ENCODE data around the gene PUDP.
"Not testable (repeated sequence)": the region's sequence is repeated elsewhere in the genome, so short reads cannot be mapped to it uniquely, and the experiment has no call there.

Gene PUDP

DNA sequence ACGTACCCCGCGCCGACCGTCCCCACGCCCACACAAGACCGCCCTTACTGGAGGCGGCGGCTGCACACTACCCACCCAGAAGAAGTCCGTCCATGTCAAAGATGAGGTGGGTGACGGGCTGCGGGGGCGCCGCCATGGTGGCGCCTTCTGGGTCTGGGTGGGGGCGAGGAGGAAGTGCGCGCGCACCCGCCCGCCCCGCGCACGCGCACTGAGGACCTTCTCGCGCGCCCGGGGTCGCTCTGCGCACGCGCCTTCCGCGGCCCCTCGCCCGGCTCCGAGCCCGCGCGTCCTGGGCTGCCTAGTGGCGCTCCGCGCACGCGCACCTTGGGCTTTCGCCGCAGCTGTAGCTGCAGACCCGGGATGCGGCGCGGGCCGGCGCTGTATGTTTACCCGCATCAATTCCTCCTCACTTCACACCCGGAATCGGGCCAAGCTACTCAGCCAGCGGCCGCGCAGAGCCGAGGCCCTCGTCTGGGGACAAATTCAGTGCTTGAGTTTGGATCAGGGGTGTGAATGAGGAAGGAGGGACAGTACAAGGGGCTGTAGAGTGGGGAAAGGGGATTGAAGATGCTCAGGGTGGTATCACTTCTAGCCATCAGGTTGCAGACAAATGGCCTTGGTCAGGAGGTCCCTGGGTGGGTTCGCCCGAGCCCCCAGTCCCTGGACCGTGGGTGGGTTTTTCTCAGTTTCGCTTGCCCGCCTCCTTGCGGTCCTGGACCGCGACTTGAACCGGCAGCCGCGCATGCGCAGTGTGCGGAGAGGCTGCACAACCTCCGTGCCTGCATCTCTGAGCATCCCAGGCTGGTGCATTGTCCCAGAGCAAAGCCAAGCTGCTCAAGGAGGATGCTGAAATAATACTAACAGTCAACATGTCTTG is at the start of gene PUDP:
PUDP (minus strand) TSS at position 176 of the 877 bp plus-strand sequence; CDS start at position 136, 40 bp downstream.
- no peak for TF ChIP-seq JUND (IDR thresholded peaks at IDR 0.05; ENCODE audit: low read depth)
- DNase-seq (ENCODE audit: low read depth in 1 of 2, low spot score in 1 of 2) = peak; percentile 65 to 87
- in situ Hi-C loops (cut with HindIII; ENCODE audit: low pct_unique_long_range_greater_than_20kb, low sequenced_read_pairs) = no loop called here

DNA sequence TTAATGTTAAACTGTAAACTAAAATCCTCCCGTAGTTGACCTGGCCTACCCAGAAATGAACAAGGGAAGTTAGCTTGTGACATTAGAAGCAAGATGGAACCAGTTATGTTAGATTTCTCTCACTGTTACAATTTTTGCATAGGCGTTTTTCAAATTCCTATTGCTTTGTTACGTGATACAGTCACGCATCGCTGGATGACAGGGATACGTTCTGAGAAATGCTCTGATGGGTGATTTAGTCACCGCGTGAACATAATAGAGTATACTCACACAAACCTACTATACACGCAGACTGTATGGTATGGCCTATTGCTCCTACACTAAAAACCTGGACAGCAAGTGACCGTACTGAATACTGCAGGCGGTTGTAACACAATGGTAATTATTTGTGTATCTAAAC is 46.7 kb upstream of the PUDP start:
- no peak for TF ChIP-seq JUND (IDR thresholded peaks at IDR 0.05; ENCODE audit: low read depth)
- no peak for DNase-seq (ENCODE audit: low read depth in 1 of 2, low spot score in 1 of 2)
- in situ Hi-C loops (cut with HindIII; ENCODE audit: low pct_unique_long_range_greater_than_20kb, low sequenced_read_pairs) = no loop called here

DNA sequence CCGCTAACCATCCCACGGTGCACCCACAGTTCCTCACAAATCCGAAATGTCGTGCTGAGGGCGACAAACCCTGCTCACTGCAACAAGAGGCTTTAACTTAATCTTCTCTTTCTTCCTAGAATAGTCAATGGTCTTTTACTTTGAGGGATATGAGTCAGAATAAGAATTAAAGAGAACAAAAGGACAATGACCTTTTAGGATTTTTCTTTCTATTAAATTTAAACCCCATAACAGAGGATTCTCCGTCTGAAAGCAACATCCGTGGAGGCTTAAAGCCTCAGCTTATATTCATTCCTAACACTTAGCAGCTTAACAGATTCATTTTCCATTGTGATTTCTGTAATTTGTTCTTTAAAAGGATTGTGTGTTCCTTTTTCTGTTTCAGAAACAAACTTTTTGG is 44.9 kb upstream of the PUDP start:
- no peak for DNase-seq (ENCODE audit: low read depth in 1 of 2, low spot score in 1 of 2)
- no peak for TF ChIP-seq JUND (IDR thresholded peaks at IDR 0.05; ENCODE audit: low read depth)
- in situ Hi-C loops (cut with HindIII; ENCODE audit: low pct_unique_long_range_greater_than_20kb, low sequenced_read_pairs) = no loop called here

DNA sequence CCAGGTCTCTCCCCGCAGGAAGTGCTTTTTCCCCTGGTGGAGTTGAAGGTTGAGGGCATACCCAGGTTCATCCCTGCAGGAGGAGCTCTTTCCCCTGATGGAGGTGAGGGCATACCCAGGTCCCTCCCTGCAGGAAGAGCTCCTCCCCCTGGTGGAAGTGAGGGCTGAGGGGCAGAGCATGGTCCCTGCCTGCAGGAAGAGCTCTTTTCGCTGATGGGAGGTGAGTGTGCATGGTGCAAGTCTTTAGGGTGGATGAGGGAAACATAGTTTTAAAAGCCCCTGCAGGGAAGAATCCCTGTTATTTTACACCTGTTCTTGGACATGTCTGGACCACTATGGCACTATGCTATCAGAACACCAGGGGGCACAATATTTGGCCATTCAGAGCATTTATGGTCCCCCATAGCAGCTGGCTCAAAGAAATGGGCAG is 43.7 kb upstream of the PUDP start:
- TF ChIP-seq JUND (IDR thresholded peaks at IDR 0.05; ENCODE audit: low read depth) = no peak
- in situ Hi-C loops (cut with HindIII; ENCODE audit: low pct_unique_long_range_greater_than_20kb, low sequenced_read_pairs) = no loop called here

DNA sequence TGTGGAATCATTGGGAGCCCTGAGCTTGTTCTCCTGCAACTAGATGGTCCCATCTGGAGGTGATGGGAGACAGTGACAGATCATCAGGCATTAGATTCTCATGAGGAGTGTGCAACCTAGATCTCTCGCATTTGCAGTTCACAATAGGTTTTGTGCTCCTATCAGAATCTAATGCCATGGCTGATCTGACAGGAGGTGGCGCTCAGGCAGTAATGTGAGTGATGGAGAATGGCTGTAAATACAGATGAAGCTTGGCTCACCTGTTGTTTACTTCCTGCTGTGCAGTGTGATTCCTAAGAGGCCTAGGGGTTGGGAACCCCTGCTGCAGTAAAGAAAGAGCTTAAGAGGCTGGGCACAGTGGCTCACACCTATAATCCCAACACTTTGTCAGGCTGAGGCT is 42.2 kb upstream of the PUDP start:
- DNase-seq (ENCODE audit: low read depth in 1 of 2, low spot score in 1 of 2) = peak in 1 of 2 experiments; percentile 37
- TF ChIP-seq JUND (IDR thresholded peaks at IDR 0.05; ENCODE audit: low read depth) = no peak

More for the DNA sequence above, 43.7 kb upstream of the PUDP start:
- DNase-seq (ENCODE audit: low read depth in 1 of 2, low spot score in 1 of 2) = peak in 1 of 2 experiments; percentile 21

DNA sequence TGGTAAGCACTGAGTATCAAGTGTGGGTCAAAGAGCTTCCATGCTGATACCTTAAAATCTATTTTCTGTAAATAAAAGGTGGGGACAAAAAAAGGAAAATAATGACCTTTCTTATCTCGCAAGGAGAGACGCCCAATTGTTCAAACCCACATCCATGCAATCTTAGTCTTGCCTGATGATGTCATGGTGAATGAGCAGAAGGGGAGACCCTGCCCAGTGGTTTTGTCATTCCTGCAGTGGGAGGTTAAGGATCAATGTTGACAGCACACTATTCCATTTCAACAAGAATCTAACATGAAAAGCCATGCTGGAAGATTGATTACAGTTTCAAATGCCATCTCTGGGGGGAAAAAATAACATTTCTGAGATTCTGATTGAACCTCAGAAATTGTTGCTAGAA is 40.7 kb upstream of the PUDP start:
- no peak for TF ChIP-seq JUND (IDR thresholded peaks at IDR 0.05; ENCODE audit: low read depth)
- in situ Hi-C loops (cut with HindIII; ENCODE audit: low pct_unique_long_range_greater_than_20kb, low sequenced_read_pairs) = no loop called here
- DNase-seq (ENCODE audit: low read depth in 1 of 2, low spot score in 1 of 2) = no peak

More for the DNA sequence above, 42.2 kb upstream of the PUDP start:
- in situ Hi-C loops (cut with HindIII; ENCODE audit: low pct_unique_long_range_greater_than_20kb, low sequenced_read_pairs) = no loop called here

DNA sequence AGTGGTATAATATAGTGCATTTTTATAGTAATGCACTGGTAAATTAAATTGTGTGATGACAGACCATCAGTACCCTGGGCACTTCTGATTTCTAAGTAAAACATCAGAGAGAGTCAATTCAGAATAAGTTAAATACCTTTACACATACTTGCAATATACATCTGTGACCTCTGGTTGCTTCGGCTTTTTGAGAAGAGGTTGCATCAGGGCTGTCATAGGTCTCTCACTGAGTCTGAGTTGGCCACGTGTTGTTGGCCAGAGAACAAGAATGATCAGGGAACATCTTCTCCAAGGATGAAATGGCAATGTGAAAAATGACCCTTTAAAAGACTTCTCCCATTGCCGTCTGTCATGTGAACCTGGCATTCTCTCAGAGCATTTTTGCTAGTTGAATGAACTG is 36.9 kb upstream of the PUDP start:
- no peak for DNase-seq (ENCODE audit: low read depth in 1 of 2, low spot score in 1 of 2)
- no peak for TF ChIP-seq JUND (IDR thresholded peaks at IDR 0.05; ENCODE audit: low read depth)
- in situ Hi-C loops (cut with HindIII; ENCODE audit: low pct_unique_long_range_greater_than_20kb, low sequenced_read_pairs) = no loop called here

DNA sequence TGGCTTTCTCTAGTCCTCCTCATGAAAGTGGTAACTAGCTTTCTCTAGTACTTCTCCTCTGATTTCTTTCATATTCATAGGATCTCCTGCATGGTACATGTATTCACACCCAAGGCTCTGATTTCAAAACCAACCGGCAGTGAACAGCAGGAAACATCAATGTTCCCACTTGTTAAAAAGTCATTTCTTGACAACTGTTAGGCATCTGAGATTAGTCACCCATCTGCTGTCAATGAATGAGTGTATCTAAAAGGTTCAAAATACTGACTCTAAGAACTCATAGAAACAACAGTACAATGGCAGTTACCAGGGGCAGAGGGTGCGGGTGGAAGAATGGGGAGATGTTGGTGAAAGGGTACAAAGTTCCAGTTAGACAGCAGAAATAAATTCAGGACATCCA is 31.5 kb upstream of the PUDP start:
- DNase-seq (ENCODE audit: low read depth in 1 of 2, low spot score in 1 of 2) = no peak
- in situ Hi-C loops (cut with HindIII; ENCODE audit: low pct_unique_long_range_greater_than_20kb, low sequenced_read_pairs) = no loop called here
- no peak for TF ChIP-seq JUND (IDR thresholded peaks at IDR 0.05; ENCODE audit: low read depth)

DNA sequence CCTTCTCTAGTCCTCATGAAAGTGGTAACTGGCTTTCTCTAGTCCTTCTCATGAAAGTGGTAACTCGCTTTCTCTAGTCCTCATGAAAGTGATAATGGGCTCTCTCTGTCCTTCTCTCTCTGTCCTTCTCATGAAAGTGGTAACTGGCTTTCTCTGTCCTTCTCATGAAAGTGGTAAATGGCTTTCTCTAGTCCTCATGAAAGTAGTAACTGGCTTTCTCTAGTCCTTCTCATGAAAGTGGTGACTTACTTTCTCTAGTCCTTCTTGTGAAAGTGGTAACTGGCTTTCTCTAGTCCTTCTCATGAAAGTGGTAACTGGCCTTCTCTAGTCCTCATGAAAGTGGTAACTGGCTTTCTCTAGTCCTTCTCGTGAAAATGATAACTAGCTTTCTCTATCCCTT is 30.9 kb upstream of the PUDP start:
- in situ Hi-C loops (cut with HindIII; ENCODE audit: low pct_unique_long_range_greater_than_20kb, low sequenced_read_pairs); DNase-seq (ENCODE audit: low read depth in 1 of 2, low spot score in 1 of 2): not testable (repeated sequence)

DNA sequence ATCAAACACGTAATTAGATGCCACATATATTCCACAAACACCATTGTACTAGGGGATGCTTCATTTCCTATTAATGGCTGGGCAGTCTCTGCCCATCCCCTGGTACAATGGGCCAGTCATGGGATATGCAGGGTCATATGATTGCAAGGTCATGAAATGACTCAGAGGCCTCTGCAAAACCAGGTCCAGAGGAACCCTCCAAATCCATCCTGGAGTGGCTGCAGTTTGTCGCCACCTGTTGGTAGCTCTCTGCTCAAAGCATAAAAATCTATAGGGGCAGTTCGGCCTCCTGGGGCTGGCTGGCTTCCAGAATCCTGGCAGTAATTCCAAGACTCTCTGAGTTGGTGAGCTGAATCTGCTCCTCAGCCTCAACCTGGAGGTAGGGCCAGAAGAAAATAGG is 22.9 kb upstream of the PUDP start:
- peak in 1 of 2 experiments; percentile 54 for DNase-seq (ENCODE audit: low read depth in 1 of 2, low spot score in 1 of 2)
- no peak for TF ChIP-seq JUND (IDR thresholded peaks at IDR 0.05; ENCODE audit: low read depth)
- in situ Hi-C loops (cut with HindIII; ENCODE audit: low pct_unique_long_range_greater_than_20kb, low sequenced_read_pairs) = no loop called here

DNA sequence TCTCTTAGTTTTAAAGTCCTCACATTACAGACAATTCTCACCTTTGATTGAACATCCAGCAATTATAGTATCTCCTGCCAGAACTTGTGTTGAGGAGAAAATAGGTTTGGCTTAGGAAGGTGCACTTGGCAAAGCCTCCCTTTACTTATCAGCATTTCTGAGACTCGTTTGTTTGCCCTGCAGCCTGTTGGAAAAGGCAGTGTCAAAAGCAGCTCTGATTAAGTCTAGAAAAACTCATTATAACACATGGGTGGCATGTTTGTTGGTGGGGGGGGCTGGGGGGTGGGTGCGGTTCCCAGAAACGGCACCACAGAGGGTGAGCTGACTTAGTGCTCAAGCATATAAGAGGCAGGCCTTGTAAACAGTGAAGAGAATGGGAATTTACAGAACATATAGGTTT is 21.7 kb upstream of the PUDP start:
- in situ Hi-C loops (cut with HindIII; ENCODE audit: low pct_unique_long_range_greater_than_20kb, low sequenced_read_pairs) = no loop called here
- no peak for DNase-seq (ENCODE audit: low read depth in 1 of 2, low spot score in 1 of 2)
- no peak for TF ChIP-seq JUND (IDR thresholded peaks at IDR 0.05; ENCODE audit: low read depth)

DNA sequence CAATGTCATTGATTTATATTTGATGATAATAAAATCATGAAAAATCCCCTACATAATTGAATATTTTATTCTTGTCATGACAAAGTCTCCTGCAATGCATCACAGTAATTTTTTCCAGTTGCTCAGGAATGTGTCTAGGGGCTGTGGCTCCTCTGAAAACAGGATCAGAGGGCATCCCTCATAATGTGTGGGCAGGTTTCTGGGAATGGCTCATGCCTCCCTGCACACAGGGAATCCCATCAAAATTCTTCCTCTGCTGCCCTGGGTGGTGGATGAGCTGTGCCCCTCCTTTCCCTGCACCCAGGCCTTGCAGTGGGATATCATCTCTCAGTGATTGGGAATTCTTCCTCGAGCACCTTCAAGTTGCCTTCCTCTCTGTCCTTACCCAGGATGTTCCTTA is 20.4 kb upstream of the PUDP start:
- in situ Hi-C loops (cut with HindIII; ENCODE audit: low pct_unique_long_range_greater_than_20kb, low sequenced_read_pairs) = no loop called here
- TF ChIP-seq JUND (IDR thresholded peaks at IDR 0.05; ENCODE audit: low read depth) = no peak
- no peak for DNase-seq (ENCODE audit: low read depth in 1 of 2, low spot score in 1 of 2)

DNA sequence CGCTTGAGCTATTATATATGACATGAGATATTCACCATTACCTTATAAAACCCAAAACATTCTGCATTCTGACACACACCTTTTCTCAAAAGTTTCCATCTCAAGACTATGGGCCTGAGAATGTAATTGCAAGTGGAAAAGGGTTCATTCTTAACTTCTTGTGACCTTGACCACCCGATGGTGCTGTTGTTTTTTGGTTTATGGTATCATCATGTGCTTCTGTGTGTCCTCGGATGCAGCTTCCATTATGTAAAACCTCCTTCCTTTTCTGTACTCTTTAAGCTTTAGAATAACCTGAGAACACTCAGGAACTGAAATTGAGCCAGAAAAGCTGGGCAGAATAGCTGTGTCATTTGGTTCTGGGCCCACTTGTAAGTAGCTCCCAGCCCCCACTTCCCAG is 16.2 kb upstream of the PUDP start:
- DNase-seq (ENCODE audit: low read depth in 1 of 2, low spot score in 1 of 2) = no peak
- in situ Hi-C loops (cut with HindIII; ENCODE audit: low pct_unique_long_range_greater_than_20kb, low sequenced_read_pairs) = no loop called here
- no peak for TF ChIP-seq JUND (IDR thresholded peaks at IDR 0.05; ENCODE audit: low read depth)
